ENCODE results near the gene SMARCC1.

Gene SMARCC1

DNA sequence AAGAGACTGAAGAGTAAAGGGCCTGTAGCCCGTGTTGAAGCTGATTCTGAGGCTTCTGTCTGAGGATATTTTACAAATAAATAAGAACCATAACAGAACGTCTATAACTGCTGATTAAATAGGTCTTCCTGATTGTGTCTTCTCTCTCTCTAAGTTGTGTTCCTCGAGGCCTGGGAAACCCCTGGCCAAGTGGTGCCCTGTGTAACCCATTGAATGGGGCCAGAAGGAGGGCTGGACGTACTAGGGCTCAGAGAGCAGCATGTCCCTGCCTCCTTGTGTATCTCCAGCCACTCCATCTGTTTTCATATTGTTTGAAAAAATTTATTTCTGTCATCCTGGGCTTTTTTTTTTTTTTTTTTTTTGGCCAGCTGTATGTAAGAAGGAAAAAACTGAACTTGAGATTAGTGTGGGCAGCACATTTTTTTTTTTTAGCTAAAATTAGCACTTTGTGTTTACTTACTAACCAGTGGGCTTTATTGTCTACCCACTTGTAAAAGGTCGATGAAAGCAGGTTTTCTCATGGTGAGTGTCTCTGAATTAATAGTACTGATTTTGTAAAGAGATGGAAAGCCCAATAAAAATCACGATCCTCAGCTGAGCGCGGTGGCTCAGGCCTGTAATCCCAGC lies 32.0 kb upstream of the SMARCC1 start:
- no peak for DNase-seq (ENCODE audit: low read depth)

DNA sequence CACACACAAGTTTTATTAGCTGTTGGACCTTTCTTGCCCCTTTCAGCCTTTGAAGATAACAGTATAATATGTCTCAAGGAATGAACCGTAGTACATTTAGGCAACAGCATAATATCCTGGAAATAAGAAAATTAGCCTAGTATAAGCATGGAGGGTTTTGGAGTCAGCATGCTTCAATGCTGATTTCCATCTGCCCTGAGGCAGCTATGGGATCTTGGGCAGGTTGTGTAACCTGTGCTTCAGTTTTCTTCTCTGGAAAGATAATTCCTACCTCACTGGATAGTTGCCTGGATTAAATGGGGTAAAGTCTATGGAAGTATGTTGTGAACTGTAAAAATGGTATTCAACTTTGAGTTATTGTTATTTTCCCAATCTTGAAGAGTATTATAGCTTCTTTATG lies 22.9 kb upstream of the SMARCC1 start:
- DNase-seq (ENCODE audit: low read depth): no peak
- no peak overlapping the region for H3K4me3 ChIP-seq (ENCODE audit: low read depth, low read length)
- TF ChIP-seq POLR2A (IDR thresholded peaks at IDR 0.05; ENCODE audit: extremely low read depth, insufficient read length) (no peak), CTCF (IDR thresholded peaks at IDR 0.05; ENCODE audit: low read depth, low read length) (no peak), MYC (IDR thresholded peaks at IDR 0.05; ENCODE audit: low read depth, low read length) (no peak), MAX (IDR thresholded peaks at IDR 0.05; ENCODE audit: low read depth, low read length) (no peak)

More for the DNA sequence above, 32.0 kb upstream of the SMARCC1 start:
- TF ChIP-seq CTCF (IDR thresholded peaks at IDR 0.05; ENCODE audit: low read depth, low read length) (no peak), MAX (IDR thresholded peaks at IDR 0.05; ENCODE audit: low read depth, low read length) (no peak), POLR2A (IDR thresholded peaks at IDR 0.05; ENCODE audit: extremely low read depth, insufficient read length) (no peak), MYC (IDR thresholded peaks at IDR 0.05; ENCODE audit: low read depth, low read length) (no peak)
- no peak overlapping the region for H3K4me3 ChIP-seq (ENCODE audit: low read depth, low read length)

DNA sequence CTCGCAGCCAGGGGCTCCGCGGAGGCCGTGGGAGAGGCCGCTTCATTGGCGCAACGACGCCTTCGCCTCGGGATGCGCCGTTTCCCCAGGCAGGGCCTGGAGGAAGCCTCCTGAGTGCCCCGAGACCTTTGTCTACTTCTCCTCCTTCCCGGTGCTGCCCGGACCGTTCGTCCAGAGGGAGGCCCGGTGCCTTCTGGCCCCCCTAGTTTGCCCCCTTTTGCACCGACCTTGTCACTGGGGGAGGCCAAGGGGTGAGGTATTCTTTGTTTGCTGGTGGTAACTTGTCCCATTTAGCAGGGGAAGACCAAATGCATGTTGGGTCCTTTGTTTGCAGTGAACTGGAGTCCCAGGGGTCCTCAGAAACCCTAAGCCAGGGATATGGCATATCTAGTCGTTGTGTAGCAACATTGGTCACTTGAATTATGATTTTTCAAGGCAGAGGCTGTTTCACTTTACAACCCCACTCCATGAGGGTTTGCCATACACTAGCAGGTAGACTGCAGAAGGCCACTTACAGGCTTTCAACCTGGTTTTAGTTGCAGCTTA lies 21.9 kb upstream of the SMARCC1 start:
- H3K4me3 ChIP-seq (ENCODE audit: low read depth, low read length): peak overlapping the region; percentile 92
- TF ChIP-seq CTCF (IDR thresholded peaks at IDR 0.05; ENCODE audit: low read depth, low read length): no peak
- no peak for TF ChIP-seq POLR2A (IDR thresholded peaks at IDR 0.05; ENCODE audit: extremely low read depth, insufficient read length)
- no peak for TF ChIP-seq MAX (IDR thresholded peaks at IDR 0.05; ENCODE audit: low read depth, low read length)
- TF ChIP-seq MYC (IDR thresholded peaks at IDR 0.05; ENCODE audit: low read depth, low read length): no peak
- peak; percentile 90 for DNase-seq (ENCODE audit: low read depth)

GRCh38 chr3:47802734-47803479 lies 21.2 kb upstream of the SMARCC1 start, which contains the start of gene DHX30:
Gene DHX30, plus strand, starts transcription at chr3:47803138. Its CDS starts 7,546 bp downstream, at chr3:47810684.
- peak within 1 kb of the TSS; percentile 92 for H3K4me3 ChIP-seq (ENCODE audit: low read depth, low read length)
- peak; percentile 91 for DNase-seq (ENCODE audit: low read depth)
- no peak for TF ChIP-seq MAX (IDR thresholded peaks at IDR 0.05; ENCODE audit: low read depth, low read length)
- peak; percentile 40; the same call in 1 of the 2 replicates for TF ChIP-seq MYC (IDR thresholded peaks at IDR 0.05; ENCODE audit: low read depth, low read length)
- no peak for TF ChIP-seq CTCF (IDR thresholded peaks at IDR 0.05; ENCODE audit: low read depth, low read length)
- peak; percentile 46 for TF ChIP-seq POLR2A (IDR thresholded peaks at IDR 0.05; ENCODE audit: extremely low read depth, insufficient read length)

GRCh38 chr3:47799733-47800132 lies 18.0 kb upstream of the SMARCC1 start:
- no peak for TF ChIP-seq MYC (IDR thresholded peaks at IDR 0.05; ENCODE audit: low read depth, low read length)
- TF ChIP-seq CTCF (IDR thresholded peaks at IDR 0.05; ENCODE audit: low read depth, low read length): peak; percentile 41
- H3K4me3 ChIP-seq (ENCODE audit: low read depth, low read length): no peak overlapping the region
- DNase-seq (ENCODE audit: low read depth): peak; percentile 30
